AG04449 (cell line): ENCODE results near the gene PLEKHM2.

ENCODE experiments used
- CTCF ChIA-PET: fragments of 350-600 bp; formaldehyde crosslinking; extraction: SDS; loops from one replicate; lab custom pipeline; 2021; ENCODE audit warnings: antibody characterized with exemption; lab: Yijun Ruan, JAX
- POLR2A ChIA-PET: fragments of 400-600, 350-600 bp; formaldehyde crosslinking; extraction: SDS; loops from one replicate; lab custom pipeline; 2020; ENCODE audit warnings: antibody characterized with exemption, inconsistent platforms; lab: Yijun Ruan, JAX
- DNase-seq: peaks from one replicate; pipeline ENCODE4 v3.0.0-alpha.2; 2010; ENCODE audit warnings: low read depth, low spot score
- H3K4me3 ChIP-seq: 2 replicates; pipeline ENCODE4 v1.5.1; 2011; ENCODE audit warnings: low read depth, mild to moderate bottlenecking, control low read depth, low read length
- TF ChIP-seq, protein P1 (sequence below): IDR thresholded peaks from one replicate; pipeline ENCODE4 v1.5.1; 2011; ENCODE audit warnings: mild to moderate bottlenecking, moderate library complexity, low read length, control low read depth, inconsistent platforms; ENCODE audit not compliant: insufficient read depth; ENCODE audit errors: missing control alignments

The PLEKHM2 gene

DNA sequence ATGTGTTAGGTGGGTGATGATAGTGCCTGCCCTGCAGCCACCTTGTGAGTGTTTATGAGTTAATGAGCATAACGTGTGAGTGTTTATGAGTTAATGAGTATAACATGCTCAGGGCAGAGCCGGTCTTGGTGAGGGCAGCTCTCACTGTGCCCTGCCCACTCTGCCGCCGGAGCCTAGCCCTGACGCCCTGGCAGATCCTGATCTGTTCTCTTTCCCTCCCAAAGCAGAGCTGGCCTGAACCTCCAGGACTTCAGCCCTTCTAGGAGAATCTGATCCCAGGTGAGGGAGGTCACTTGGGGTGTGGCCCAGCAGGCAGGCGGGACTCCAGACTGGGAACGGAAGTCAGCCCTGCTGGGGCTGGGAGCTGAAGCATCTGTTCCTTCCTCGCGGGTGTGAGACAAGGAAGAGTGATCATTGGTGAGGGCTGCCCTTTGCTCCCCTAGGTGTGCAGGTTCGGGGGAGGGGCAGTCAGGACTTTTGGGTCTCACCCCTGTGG is 80.2 kb downstream of the PLEKHM2 start:
- TF ChIP-seq, protein P1, sequence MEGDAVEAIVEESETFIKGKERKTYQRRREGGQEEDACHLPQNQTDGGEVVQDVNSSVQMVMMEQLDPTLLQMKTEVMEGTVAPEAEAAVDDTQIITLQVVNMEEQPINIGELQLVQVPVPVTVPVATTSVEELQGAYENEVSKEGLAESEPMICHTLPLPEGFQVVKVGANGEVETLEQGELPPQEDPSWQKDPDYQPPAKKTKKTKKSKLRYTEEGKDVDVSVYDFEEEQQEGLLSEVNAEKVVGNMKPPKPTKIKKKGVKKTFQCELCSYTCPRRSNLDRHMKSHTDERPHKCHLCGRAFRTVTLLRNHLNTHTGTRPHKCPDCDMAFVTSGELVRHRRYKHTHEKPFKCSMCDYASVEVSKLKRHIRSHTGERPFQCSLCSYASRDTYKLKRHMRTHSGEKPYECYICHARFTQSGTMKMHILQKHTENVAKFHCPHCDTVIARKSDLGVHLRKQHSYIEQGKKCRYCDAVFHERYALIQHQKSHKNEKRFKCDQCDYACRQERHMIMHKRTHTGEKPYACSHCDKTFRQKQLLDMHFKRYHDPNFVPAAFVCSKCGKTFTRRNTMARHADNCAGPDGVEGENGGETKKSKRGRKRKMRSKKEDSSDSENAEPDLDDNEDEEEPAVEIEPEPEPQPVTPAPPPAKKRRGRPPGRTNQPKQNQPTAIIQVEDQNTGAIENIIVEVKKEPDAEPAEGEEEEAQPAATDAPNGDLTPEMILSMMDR = no peak
- no peak for DNase-seq
- CTCF ChIA-PET = interaction anchor here (1.2 kb wide), 1 partner anchor 11 kb away, joined by 5 read pairs; no protein-coding TSS in a partner anchor
- no peak overlapping the region for H3K4me3 ChIP-seq
- POLR2A ChIA-PET = no interaction called here

- ChIA-PET POLR2A (no interaction called here), CTCF (interaction anchor here (1.2 kb wide), 1 partner anchor 11 kb away, joined by 5 read pairs; no protein-coding TSS in a partner anchor)
- no peak overlapping the region for H3K4me3 ChIP-seq
- TF ChIP-seq, protein P1 = no peak
- no peak for DNase-seq
Measured at GRCh38 chr1:15764890-15765289, 80.8 kb downstream of the PLEKHM2 start.

DNA sequence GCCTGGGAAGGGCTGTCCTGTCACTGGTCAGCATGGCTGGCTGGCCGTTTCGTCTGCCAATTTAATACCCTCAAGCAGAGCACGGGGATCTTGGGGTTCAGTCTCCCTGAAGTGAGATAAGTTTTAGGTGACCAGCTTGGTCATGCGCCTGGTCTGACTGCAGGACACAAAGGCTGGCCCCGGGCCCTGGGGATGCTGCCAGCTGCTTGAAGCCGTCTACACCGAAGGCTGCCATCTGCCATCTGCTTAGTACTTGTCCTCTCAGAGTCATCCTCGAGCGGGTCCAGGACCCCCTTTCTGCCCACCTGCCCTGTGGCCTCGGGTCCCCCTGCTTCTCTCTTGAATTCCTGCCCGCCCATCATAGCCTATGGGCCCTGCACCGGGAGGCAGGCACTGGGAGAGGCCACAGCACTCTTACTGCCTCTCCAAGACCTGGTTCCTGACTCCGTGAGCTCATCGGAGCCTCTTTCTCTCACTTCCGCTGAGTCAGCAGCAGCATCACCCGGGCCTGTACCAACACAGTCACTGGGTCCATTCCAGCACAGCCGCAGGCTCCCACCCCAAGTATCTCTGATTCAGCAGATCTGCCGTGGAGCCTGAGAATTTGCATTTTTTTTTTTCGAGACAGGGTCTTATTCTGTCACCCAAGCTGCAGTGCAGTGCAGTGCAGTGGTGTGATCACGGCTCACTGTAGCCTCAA is 81.5 kb downstream of the PLEKHM2 start:
- no peak for DNase-seq
- CTCF ChIA-PET = interaction anchor here (1.2 to 1.4 kb wide), 2 partner anchors 10 to 26 kb away, joined by 5 read pairs; no protein-coding TSS in a partner anchor
- H3K4me3 ChIP-seq = no peak overlapping the region
- TF ChIP-seq, protein P1 = no peak
- POLR2A ChIA-PET = no interaction called here

DNA sequence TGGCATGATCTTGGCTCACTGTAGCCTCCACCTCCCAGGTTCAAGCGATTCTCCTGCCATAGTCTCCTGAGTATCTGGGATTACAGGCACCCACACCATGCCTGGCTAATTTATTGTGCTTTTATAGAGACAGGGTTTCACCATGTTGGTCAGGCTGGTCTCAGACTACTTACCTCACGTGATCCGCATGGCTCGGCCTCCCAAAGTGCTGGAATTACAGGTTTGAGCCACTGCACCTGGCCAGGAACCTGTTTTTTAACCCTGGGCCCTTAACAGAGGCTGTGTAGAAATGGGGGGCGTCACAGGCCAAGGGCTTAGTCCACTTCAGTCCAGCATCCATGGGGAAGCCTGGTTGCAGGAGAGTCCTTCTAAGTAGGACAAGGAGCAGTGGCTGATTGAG is 83.8 kb downstream of the PLEKHM2 start:
- TF ChIP-seq, protein P1 = no peak
- CTCF ChIA-PET = interaction anchor here (1.7 kb wide), 1 partner anchor 9 kb away, joined by 4 read pairs; no protein-coding TSS in a partner anchor

GRCh38 chr1:15768388-15768787 is 84.3 kb downstream of the PLEKHM2 start:
- no peak for DNase-seq
- POLR2A ChIA-PET = no interaction called here
- CTCF ChIA-PET = interaction anchor here (1.1 to 1.7 kb wide), 2 partner anchors 9 to 24 kb away, joined by 4 read pairs; no protein-coding TSS in a partner anchor
- no peak overlapping the region for H3K4me3 ChIP-seq
- TF ChIP-seq, protein P1 = no peak

More for the DNA sequence above, 83.8 kb downstream of the PLEKHM2 start:
- no peak for DNase-seq
- H3K4me3 ChIP-seq = no peak overlapping the region
- POLR2A ChIA-PET = no interaction called here

- TF ChIP-seq, protein P1 = no peak
- no peak for DNase-seq
- POLR2A ChIA-PET = no interaction called here
- H3K4me3 ChIP-seq = no peak overlapping the region
- CTCF ChIA-PET = no interaction called here
Measured at GRCh38 chr1:15770313-15770962, 86.3 kb downstream of the PLEKHM2 start.
